Measurements from ENCODE around the gene LDAH. TPM values are rescaled to one million over a fixed set of nuclear protein-coding genes. Genes with fewer than 3 reads are reported as not detected.

Gene LDAH
- polyA plus RNA-seq, 1 experiment, result 10.0 TPM

DNA sequence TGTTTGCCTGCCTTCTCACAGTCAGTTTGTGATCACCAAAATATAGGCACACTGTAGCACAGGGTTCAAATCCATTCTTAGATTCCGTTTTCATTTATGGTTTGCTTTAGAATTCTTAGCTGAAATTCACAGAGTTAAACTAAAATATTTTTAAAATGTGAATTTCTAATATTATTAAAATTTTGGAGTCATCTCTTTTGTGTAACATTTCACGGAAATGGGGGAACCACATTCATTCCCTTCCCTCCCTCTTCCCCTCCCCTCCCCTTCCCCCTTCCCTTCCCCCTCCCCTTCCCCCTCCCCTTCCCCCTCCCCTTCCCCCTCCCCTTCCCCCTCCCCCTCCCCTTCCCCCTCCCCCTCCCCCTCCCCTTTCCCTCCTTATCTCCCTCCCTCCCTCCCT, 11.4 kb upstream of the LDAH start:
- DNase-seq (ENCODE audit: low read depth), result no peak
- Histone ChIP-seq H3K27me3 (ENCODE audit: control insufficient read depth, insufficient read depth, low read length) (0 out of 2 replicates have a peak, but pooled peaks cover 2% of the 10 kb centered on the region), H3K36me3 (ENCODE audit: control insufficient read depth, insufficient read depth, low read length) (no peaks in the 10 kb centered on the region), H3K4me3 (ENCODE audit: low read depth, low read length) (no peak overlapping the region)
- TF ChIP-seq, protein P1, sequence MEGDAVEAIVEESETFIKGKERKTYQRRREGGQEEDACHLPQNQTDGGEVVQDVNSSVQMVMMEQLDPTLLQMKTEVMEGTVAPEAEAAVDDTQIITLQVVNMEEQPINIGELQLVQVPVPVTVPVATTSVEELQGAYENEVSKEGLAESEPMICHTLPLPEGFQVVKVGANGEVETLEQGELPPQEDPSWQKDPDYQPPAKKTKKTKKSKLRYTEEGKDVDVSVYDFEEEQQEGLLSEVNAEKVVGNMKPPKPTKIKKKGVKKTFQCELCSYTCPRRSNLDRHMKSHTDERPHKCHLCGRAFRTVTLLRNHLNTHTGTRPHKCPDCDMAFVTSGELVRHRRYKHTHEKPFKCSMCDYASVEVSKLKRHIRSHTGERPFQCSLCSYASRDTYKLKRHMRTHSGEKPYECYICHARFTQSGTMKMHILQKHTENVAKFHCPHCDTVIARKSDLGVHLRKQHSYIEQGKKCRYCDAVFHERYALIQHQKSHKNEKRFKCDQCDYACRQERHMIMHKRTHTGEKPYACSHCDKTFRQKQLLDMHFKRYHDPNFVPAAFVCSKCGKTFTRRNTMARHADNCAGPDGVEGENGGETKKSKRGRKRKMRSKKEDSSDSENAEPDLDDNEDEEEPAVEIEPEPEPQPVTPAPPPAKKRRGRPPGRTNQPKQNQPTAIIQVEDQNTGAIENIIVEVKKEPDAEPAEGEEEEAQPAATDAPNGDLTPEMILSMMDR (IDR thresholded peaks at IDR 0.05; ENCODE audit: insufficient read depth, low read depth, low read length), result no peak
- POLR2A ChIA-PET, result no interaction called here
- CTCF ChIA-PET, result interaction anchor here (0.8 kb wide), 1 partner anchor 10 kb away, joined by 3 read pairs; no protein-coding TSS in a partner anchor

DNA sequence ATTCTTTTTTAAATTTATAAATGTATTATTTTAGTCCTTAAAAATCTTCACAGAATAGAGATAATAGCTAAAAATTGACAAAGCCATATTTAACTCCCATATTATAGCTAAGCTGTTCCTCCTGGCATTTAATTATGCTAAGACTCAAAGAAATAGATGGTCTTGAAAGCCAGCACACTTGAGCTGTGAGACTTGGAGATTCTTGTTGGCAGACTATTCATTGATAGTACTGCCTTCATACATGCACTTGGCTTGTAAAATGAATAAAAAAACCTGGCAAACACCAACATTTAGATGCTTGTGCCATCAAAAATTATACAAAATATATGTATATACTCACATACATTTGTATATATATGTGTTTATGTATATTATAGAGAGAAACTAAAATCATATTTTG, 9.7 kb upstream of the LDAH start:
- TF ChIP-seq, protein P1 (IDR thresholded peaks at IDR 0.05; ENCODE audit: insufficient read depth, low read depth, low read length), result no peak
- no peaks in the 10 kb centered on the region for H3K36me3 ChIP-seq (ENCODE audit: control insufficient read depth, insufficient read depth, low read length)
- ChIA-PET CTCF (no interaction called here), POLR2A (no interaction called here)
- 0 out of 2 replicates have a peak, but pooled peaks cover 2% of the 10 kb centered on the region for H3K27me3 ChIP-seq (ENCODE audit: control insufficient read depth, insufficient read depth, low read length)
- no peak for DNase-seq (ENCODE audit: low read depth)
- H3K4me3 ChIP-seq (ENCODE audit: low read depth, low read length), result no peak overlapping the region

DNA sequence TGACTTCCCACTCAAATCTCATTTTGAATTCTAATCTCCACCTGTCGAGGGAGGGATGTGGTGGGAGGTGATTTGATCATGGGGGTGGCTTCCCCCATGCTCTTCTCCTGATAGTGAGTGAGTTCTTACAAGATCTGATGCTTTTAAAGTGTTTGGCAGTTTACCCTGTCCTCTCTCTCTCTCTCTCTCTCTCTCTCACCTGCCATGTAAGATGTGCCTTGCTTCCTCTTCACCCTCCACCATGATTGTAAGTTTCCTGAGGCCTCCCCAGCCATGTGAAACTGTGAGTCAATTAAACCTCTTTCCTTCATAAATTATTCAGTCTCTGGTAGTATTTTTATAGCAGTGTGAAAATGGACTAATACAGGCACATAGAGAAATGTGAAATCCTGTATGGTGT, 7.0 kb upstream of the LDAH start:
- CTCF ChIA-PET, result no interaction called here
- Histone ChIP-seq H3K36me3 (ENCODE audit: control insufficient read depth, insufficient read depth, low read length) (no peaks in the 10 kb centered on the region), H3K27me3 (ENCODE audit: control insufficient read depth, insufficient read depth, low read length) (peaks cover 2% of the 10 kb centered on the region; the same call in 1 of the 2 replicates), H3K4me3 (ENCODE audit: low read depth, low read length) (no peak overlapping the region)
- TF ChIP-seq, protein P1 (IDR thresholded peaks at IDR 0.05; ENCODE audit: insufficient read depth, low read depth, low read length), result no peak
- POLR2A ChIA-PET, result no interaction called here
- DNase-seq (ENCODE audit: low read depth), result no peak

DNA sequence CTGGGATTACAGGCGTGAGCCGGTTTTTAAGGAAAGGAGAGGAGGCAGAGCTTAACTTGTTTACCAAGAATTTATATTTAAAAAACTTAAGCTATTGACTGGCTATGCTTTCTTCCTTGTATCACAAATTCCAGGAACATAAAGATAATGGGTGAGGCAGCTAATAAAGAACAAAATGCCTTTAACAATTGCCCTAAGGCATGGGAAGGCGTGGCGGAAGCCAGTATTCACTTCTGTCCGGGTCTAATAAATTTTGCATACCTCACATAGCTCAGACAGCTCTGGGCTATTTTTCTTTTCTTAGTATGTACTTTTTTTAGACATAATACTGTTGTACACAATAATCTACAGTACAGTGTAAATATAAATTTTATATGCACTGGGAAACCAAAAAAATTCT, 1.0 kb upstream of the LDAH start:
- CTCF ChIA-PET, result interaction anchor here (2.2 kb wide), 1 partner anchor 163 kb away, joined by 9 read pairs; no protein-coding TSS in a partner anchor
- POLR2A ChIA-PET, result no interaction called here
- H3K36me3 ChIP-seq (ENCODE audit: control insufficient read depth, insufficient read depth, low read length), result no peaks in the 10 kb centered on the region
- H3K4me3 ChIP-seq (ENCODE audit: low read depth, low read length), result no peak overlapping the region
- no peaks in the 10 kb centered on the region; the same call in 1 of the 2 replicates for H3K27me3 ChIP-seq (ENCODE audit: control insufficient read depth, insufficient read depth, low read length)
- TF ChIP-seq, protein P1 (IDR thresholded peaks at IDR 0.05; ENCODE audit: insufficient read depth, low read depth, low read length), result no peak
- no peak for DNase-seq (ENCODE audit: low read depth)

DNA sequence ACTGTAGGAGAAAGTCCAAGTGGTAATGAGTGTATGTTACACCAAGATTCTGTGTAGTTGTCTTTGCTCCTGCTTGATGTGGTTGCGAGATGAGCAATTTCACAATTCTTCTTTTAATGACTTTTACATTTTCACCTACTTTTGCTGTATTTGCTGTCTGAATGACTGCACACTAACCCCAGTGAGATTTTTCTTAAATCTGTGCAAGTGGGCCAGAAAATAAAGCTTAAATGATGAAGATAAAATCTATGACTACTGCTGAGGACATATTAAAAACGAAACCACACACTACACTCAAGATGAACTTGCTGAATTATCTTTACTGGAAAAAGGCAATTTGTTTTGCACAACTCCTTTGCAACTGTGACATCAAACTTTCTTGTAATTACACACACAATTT, 4.1 kb downstream of the LDAH start:
- DNase-seq (ENCODE audit: low read depth), result no peak
- CTCF ChIA-PET, result no interaction called here
- no peaks in the 10 kb centered on the region for H3K36me3 ChIP-seq (ENCODE audit: control insufficient read depth, insufficient read depth, low read length)
- no peaks in the 10 kb centered on the region for H3K27me3 ChIP-seq (ENCODE audit: control insufficient read depth, insufficient read depth, low read length)
- TF ChIP-seq, protein P1 (IDR thresholded peaks at IDR 0.05; ENCODE audit: insufficient read depth, low read depth, low read length), result no peak
- no peak overlapping the region for H3K4me3 ChIP-seq (ENCODE audit: low read depth, low read length)
- POLR2A ChIA-PET, result no interaction called here
